ENCODE results near the gene CD36. TPM values are rescaled to one million over a fixed set of nuclear protein-coding genes. Genes with fewer than 3 reads are reported as not detected.

The CD36 gene
- polyA plus RNA-seq, 1 experiment = 0.51 TPM

- no peak for DNase-seq (ENCODE audit: low read depth, low spot score)
- ChIA-PET POLR2A (no interaction called here), CTCF (interaction anchor here (0.9 kb wide), 1 partner anchor 23 kb away, joined by 3 read pairs; no protein-coding TSS in a partner anchor)
- Histone ChIP-seq H3K9me3 (ENCODE audit: control insufficient read depth, insufficient read depth, low read length) (no peaks in the 10 kb centered on the region), H3K27ac (ENCODE audit: low read depth, low read length) (no peak overlapping the region), H3K4me3 (ENCODE audit: low read depth, low read length) (no peak overlapping the region), H3K27me3 (ENCODE audit: control insufficient read depth, insufficient read depth, low read length) (no peaks in the 10 kb centered on the region)
- TF ChIP-seq CTCF (IDR thresholded peaks at IDR 0.05; ENCODE audit: low read depth, low read length) = no peak
These were observed 2.9 kb upstream of the CD36 start for GRCh38 chr7:80635533-80635932.

GRCh38 chr7:80635998-80636397, 2.4 kb upstream of the CD36 start:
- ChIA-PET POLR2A (no interaction called here), CTCF (interaction anchor here (0.9 kb wide), 1 partner anchor 23 kb away, joined by 3 read pairs; no protein-coding TSS in a partner anchor)
- Histone ChIP-seq H3K27ac (ENCODE audit: low read depth, low read length) (no peak overlapping the region), H3K9me3 (ENCODE audit: control insufficient read depth, insufficient read depth, low read length) (no peaks in the 10 kb centered on the region), H3K27me3 (ENCODE audit: control insufficient read depth, insufficient read depth, low read length) (no peaks in the 10 kb centered on the region), H3K4me3 (ENCODE audit: low read depth, low read length) (no peak overlapping the region)
- TF ChIP-seq CTCF (IDR thresholded peaks at IDR 0.05; ENCODE audit: low read depth, low read length) = no peak
- DNase-seq (ENCODE audit: low read depth, low spot score) = no peak

- ChIA-PET POLR2A (interaction anchor here (0.7 kb wide), 1 partner anchor 283 kb away, joined by 5 read pairs; no protein-coding TSS in a partner anchor), CTCF (no interaction called here)
- Histone ChIP-seq H3K4me3 (ENCODE audit: low read depth, low read length) (no peak overlapping the region), H3K9me3 (ENCODE audit: control insufficient read depth, insufficient read depth, low read length) (no peaks in the 10 kb centered on the region), H3K27me3 (ENCODE audit: control insufficient read depth, insufficient read depth, low read length) (no peaks in the 10 kb centered on the region), H3K27ac (ENCODE audit: low read depth, low read length) (no peak overlapping the region)
- DNase-seq (ENCODE audit: low read depth, low spot score) = no peak
- no peak for TF ChIP-seq CTCF (IDR thresholded peaks at IDR 0.05; ENCODE audit: low read depth, low read length)
These were observed 1.7 kb upstream of the CD36 start for GRCh38 chr7:80636709-80637108.

GRCh38 chr7:80637454-80637853, 988 bp upstream of the CD36 start:
- POLR2A ChIA-PET = no interaction called here
- Histone ChIP-seq H3K9me3 (ENCODE audit: control insufficient read depth, insufficient read depth, low read length) (no peaks in the 10 kb centered on the region), H3K27ac (ENCODE audit: low read depth, low read length) (no peak overlapping the region), H3K4me3 (ENCODE audit: low read depth, low read length) (no peak overlapping the region), H3K27me3 (ENCODE audit: control insufficient read depth, insufficient read depth, low read length) (no peaks in the 10 kb centered on the region)
- TF ChIP-seq CTCF (IDR thresholded peaks at IDR 0.05; ENCODE audit: low read depth, low read length) = no peak
- CTCF ChIA-PET = no interaction called here
- no peak for DNase-seq (ENCODE audit: low read depth, low spot score)

GRCh38 chr7:80639011-80639410, 569 bp downstream of the CD36 start:
- TF ChIP-seq CTCF (IDR thresholded peaks at IDR 0.05; ENCODE audit: low read depth, low read length) = no peak
- ChIA-PET POLR2A (no interaction called here), CTCF (no interaction called here)
- Histone ChIP-seq H3K27ac (ENCODE audit: low read depth, low read length) (no peak overlapping the region), H3K27me3 (ENCODE audit: control insufficient read depth, insufficient read depth, low read length) (no peaks in the 10 kb centered on the region), H3K9me3 (ENCODE audit: control insufficient read depth, insufficient read depth, low read length) (no peaks in the 10 kb centered on the region), H3K4me3 (ENCODE audit: low read depth, low read length) (no peak overlapping the region)
- no peak for DNase-seq (ENCODE audit: low read depth, low spot score)
